NCI-H1092 treated with DMSO at 0.1 percent for 48 hours (cell line): ENCODE data around the gene TNFRSF12A.
"Not testable (repeated sequence)": the region's sequence is repeated elsewhere in the genome, so short reads cannot be mapped to it uniquely, and the experiment has no call there.

Experiments used
- DNase-seq: peaks from one replicate; lab custom pipeline; 2025; lab: John Stamatoyannopoulos, UW

Gene TNFRSF12A

DNA sequence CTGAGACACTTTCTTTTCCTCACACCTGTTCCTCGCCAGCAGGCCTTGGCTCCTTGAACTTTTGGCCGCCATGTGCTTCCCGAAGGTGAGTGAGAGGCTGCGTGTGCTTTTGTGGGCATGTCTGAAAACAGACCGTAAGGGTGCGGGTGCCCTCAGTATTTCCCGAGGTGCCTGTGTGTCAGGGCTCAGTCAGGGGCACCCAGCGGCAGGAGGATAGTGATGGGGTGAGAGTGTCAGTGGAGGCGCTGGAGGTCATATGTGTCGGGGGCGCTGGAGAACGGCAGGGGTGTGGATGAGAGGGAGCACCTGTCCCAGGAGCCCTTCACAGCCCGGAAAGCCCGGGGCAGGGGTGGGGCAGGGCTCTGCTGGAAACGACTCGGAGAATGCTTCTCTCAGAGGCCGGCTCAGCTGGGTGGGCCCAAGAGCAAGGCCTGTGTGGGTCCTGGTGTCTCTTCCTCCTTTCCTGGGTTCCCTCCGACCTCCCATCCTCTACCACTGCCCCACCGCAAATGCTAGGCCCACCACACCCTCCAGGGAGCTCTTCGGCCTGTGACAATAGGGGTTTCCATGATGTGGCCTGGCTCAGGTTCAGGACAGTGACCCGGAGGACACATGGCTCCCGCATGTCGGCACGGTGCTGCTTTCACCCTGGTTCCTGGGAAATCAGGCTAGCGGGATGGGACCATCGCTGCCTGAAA, 45.7 kb downstream of the TNFRSF12A start:
- no peak for DNase-seq

DNA sequence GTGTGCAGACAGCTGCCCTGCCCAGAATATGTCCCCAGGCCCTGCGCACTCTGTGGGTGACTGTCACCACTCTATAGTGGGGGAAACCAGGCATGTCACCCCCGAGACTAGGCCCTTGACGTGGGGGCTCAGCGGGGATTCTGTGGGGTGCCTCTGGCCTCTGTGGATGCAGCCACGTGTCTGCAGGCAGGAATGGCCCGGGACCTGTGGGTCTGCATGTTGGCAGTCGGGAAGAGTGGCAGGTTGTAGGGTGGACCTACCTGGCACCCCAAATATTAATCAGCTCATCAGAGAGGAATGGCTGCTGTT, 46.2 kb downstream of the TNFRSF12A start:
- DNase-seq: no peak

DNA sequence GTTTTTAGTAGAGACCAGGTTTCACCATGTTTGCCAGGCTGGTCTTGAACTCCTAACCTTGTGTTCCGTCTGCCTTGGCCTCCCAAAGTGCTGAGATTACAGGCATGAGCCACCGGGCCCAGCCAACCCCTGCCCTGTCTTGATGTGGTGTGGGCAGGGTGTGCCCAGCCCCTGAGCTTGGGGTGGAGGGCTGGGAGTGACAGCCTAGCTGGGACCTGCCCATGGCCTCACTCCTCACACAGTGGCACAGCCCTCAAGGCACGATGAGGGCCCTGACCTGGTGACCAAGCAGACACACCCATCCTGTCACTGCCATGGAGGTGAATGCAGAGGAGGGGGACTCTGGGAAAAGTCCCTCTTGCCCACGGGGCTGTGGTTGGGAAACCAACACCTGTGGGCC, 48.3 kb downstream of the TNFRSF12A start:
- DNase-seq: no peak

DNA sequence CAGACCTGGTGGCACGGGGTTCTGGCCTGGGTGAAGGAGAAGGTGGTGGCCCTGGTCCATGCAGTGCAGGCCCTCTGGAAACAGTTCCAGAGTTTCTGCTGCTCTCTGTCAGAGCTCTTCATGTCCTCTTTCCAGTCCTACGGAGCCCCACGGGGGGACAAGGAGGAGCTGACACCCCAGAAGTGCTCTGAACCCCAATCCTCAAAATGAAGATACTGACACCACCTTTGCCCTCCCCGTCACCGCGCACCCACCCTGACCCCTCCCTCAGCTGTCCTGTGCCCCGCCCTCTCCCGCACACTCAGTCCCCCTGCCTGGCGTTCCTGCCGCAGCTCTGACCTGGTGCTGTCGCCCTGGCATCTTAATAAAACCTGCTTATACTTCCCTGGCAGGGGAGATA, 49.0 kb downstream of the TNFRSF12A start:
- DNase-seq: not testable (repeated sequence)

DNA sequence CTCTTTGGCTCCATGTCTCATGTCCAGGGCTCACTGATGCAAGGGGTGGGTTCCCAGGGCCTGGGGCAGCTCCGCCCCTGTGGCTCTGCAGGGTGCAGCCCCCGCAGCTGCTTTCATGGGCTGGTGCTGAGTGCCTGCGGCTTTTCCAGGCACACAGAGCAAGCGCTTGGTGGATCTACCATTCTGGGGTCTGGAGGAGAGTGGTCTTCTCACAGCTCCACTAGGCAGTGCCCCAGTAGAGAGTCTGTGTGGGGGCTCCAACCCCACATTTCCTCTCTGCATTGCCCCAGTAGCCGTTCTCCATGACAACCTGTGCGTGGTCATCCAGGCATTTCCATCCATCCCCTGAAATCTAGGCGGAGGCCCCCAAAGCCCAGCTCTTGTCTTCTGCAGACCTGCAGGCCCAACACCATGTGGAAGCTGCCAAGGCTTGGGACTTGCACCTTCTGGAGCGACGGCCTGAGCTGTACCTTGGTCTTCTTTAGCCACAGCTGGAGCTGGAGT, 50.5 kb downstream of the TNFRSF12A start:
- DNase-seq: no peak

DNA sequence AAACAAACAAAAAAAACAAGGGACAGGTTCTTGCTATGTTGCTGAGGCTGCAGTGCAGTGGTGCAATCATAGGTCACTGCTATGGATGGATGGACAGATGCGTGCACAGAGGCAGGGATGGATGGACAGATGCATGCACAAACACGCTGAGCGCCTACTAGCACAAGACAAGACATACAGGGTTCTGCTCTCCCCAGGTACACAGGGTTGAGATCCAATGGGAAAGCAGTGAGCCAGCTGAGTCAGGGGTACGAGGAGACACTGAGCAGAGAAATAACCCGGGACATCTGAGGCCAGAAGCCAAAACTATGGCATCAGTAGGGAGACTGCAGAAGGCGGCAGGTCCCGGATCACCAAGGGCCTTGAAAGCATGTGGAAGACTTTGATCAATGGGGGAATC, 51.5 kb downstream of the TNFRSF12A start:
- no peak for DNase-seq
